H9 (cell line): ENCODE data around the gene SCRG1. TPM values are rescaled to one million over a fixed set of nuclear protein-coding genes. Genes with fewer than 3 reads are reported as not detected.

Experiments used
- DNase-seq: peaks from one replicate; pipeline ENCODE4 v3.0.0-alpha.2; 2017
- H2AFZ ChIP-seq: one replicate; pipeline ENCODE4 v1.6.1; 2013; ENCODE audit warnings: mild to moderate bottlenecking, low read length, control low read depth, moderate library complexity
- H2AK5ac ChIP-seq: 2 replicates; pipeline ENCODE4 v1.6.1; 2013; ENCODE audit warnings: low read length, control low read depth, mixed read lengths; ENCODE audit not compliant: insufficient read length
- H2BK120ac ChIP-seq: one replicate; pipeline ENCODE4 v1.6.1; 2013; ENCODE audit warnings: low read depth, mild to moderate bottlenecking, low read length, control low read depth, inconsistent platforms; ENCODE audit not compliant: poor library complexity, severe bottlenecking
- H2BK12ac ChIP-seq: 2 replicates; pipeline ENCODE4 v1.6.1; 2013; ENCODE audit warnings: low read length, control low read depth, mixed read lengths, low read depth; ENCODE audit not compliant: insufficient read length
- H2BK15ac ChIP-seq: 2 replicates; pipeline ENCODE4 v1.6.1; 2013; ENCODE audit warnings: low read depth, low read length, control low read depth
- H2BK20ac ChIP-seq: one replicate; pipeline ENCODE4 v1.6.1; 2013; ENCODE audit warnings: low read depth, mild to moderate bottlenecking, low read length, control low read depth, inconsistent platforms; ENCODE audit not compliant: poor library complexity, severe bottlenecking
- H2BK5ac ChIP-seq: 2 replicates; pipeline ENCODE4 v1.6.1; 2013; ENCODE audit warnings: low read length, control low read depth, mixed read lengths; ENCODE audit not compliant: insufficient read length
- H3K14ac ChIP-seq: 2 replicates; pipeline ENCODE4 v1.6.1; 2013; ENCODE audit warnings: low read length, control low read depth; ENCODE audit not compliant: insufficient read depth
- H3K18ac ChIP-seq: 2 replicates; pipeline ENCODE4 v1.6.1; 2013; ENCODE audit warnings: low read depth, mild to moderate bottlenecking, mixed read lengths, low read length, control low read depth; ENCODE audit not compliant: insufficient read length
- H3K23ac ChIP-seq: 2 replicates; pipeline ENCODE4 v1.6.1; 2013; ENCODE audit warnings: low read length, control low read depth, mixed read lengths, low read depth; ENCODE audit not compliant: insufficient read length
- H3K23me2 ChIP-seq: 2 replicates; pipeline ENCODE4 v1.6.1; 2013; ENCODE audit warnings: low read depth, mild to moderate bottlenecking, mixed read lengths, low read length, control low read depth; ENCODE audit not compliant: insufficient read length, poor library complexity, severe bottlenecking
- H3K27ac ChIP-seq: 2 replicates; pipeline ENCODE4 v1.5.1; 2013; ENCODE audit warnings: low read length, control low read depth, mixed read lengths, low read depth; ENCODE audit not compliant: insufficient read length
- H3K27me3 ChIP-seq: 2 replicates; pipeline ENCODE4 v1.6.1; 2013; ENCODE audit warnings: low read length, control low read depth, inconsistent platforms; ENCODE audit not compliant: insufficient read depth
- H3K4ac ChIP-seq: 2 replicates; pipeline ENCODE4 v1.6.1; 2013; ENCODE audit warnings: low read depth, mild to moderate bottlenecking, control low read depth, inconsistent platforms, low read length, moderate library complexity
- H3K4me1 ChIP-seq: 2 replicates; pipeline ENCODE4 v1.6.1; 2013; ENCODE audit warnings: low read length, control low read depth, inconsistent platforms; ENCODE audit not compliant: insufficient read depth
- H3K4me2 ChIP-seq: 2 replicates; pipeline ENCODE4 v1.6.1; 2013; ENCODE audit warnings: low read length, control low read depth, mixed read lengths; ENCODE audit not compliant: insufficient read length, insufficient read depth
- H3K56ac ChIP-seq: 2 replicates; pipeline ENCODE4 v1.6.1; 2013; ENCODE audit warnings: low read depth, mild to moderate bottlenecking, mixed read lengths, low read length, control low read depth; ENCODE audit not compliant: insufficient read length
- H3K79me1 ChIP-seq: 2 replicates; pipeline ENCODE4 v1.6.1; 2013; ENCODE audit warnings: low read depth, mild to moderate bottlenecking, moderate library complexity, low read length, control low read depth, inconsistent platforms; ENCODE audit not compliant: insufficient read depth, poor library complexity, severe bottlenecking
- H3K79me2 ChIP-seq: 2 replicates; pipeline ENCODE4 v1.6.1; 2013; ENCODE audit warnings: low read length, control low read depth, inconsistent platforms; ENCODE audit not compliant: insufficient read depth
- H3K9ac ChIP-seq: 2 replicates; pipeline ENCODE4 v1.6.1; 2013; ENCODE audit warnings: low read length, control low read depth, mixed read lengths; ENCODE audit not compliant: insufficient read length; ENCODE audit errors: extremely low read depth
- H3K9me3 ChIP-seq: one replicate; pipeline ENCODE4 v1.6.1; 2013; ENCODE audit warnings: low read depth, low read length, inconsistent platforms; ENCODE audit not compliant: control insufficient read depth
- H3T11ph ChIP-seq: one replicate; pipeline ENCODE4 v1.6.1; 2013; ENCODE audit warnings: mild to moderate bottlenecking, low read length, control low read depth, inconsistent platforms
- H4K20me1 ChIP-seq: one replicate; pipeline ENCODE4 v1.6.1; 2013; ENCODE audit not compliant: control insufficient read depth, insufficient read length, insufficient read depth
- H4K5ac ChIP-seq: 2 replicates; pipeline ENCODE4 v1.6.1; 2013; ENCODE audit warnings: low read depth, mild to moderate bottlenecking, mixed read lengths, low read length, control low read depth; ENCODE audit not compliant: insufficient read length
- H4K8ac ChIP-seq: replicated peaks from 2 replicates; pipeline ENCODE4 v1.6.1; 2013; ENCODE audit warnings: low read length, control low read depth, mixed read lengths, low read depth; ENCODE audit not compliant: insufficient read length
- H4K91ac ChIP-seq: 2 replicates; pipeline ENCODE4 v1.6.1; 2013; ENCODE audit warnings: low read depth, mild to moderate bottlenecking, moderate library complexity, mixed read lengths, low read length, control low read depth; ENCODE audit not compliant: insufficient read length
- H3K27ac Mint-ChIP-seq, 3 experiments: 2 replicates in 2 of 3; 3 replicates in 1 of 3; pipeline ENCODE4 v1.8.0; 2020 to 2021; ENCODE audit warnings: mixed read lengths in 3 of 3, mild to moderate bottlenecking in 1 of 3, moderate library complexity in 1 of 3
- H3K27me3 Mint-ChIP-seq: 2 replicates; pipeline ENCODE4 v1.8.0; 2021; ENCODE audit warnings: low read depth, mild to moderate bottlenecking, moderate library complexity, mixed read lengths
- H3K36me3 Mint-ChIP-seq, 3 experiments: 2 replicates in 2 of 3; 3 replicates in 1 of 3; pipeline ENCODE4 v1.8.0; 2020 to 2021; ENCODE audit warnings: low read depth in 3 of 3, mixed read lengths in 3 of 3; ENCODE audit not compliant: insufficient read depth in 1 of 3
- H3K4me1 Mint-ChIP-seq, 2 experiments: 2 replicates each; pipeline ENCODE4 v1.8.0; 2020; ENCODE audit warnings: mixed read lengths in 2 of 2
- H3K4me3 Mint-ChIP-seq, 2 experiments: 2 replicates in 1 of 2; 3 replicates in 1 of 2; pipeline ENCODE4 v1.8.0; 2020 to 2021; ENCODE audit warnings: mild to moderate bottlenecking in 2 of 2, mixed read lengths in 2 of 2, moderate library complexity in 1 of 2
- H3K9me3 Mint-ChIP-seq, 2 experiments: 2 replicates in 1 of 2; 3 replicates in 1 of 2; pipeline ENCODE4 v1.8.0; 2020; ENCODE audit warnings: mild to moderate bottlenecking in 2 of 2, mixed read lengths in 2 of 2, moderate library complexity in 1 of 2
- WGBS: extraction: QIAGEN DNeasy Blood & Tissue Kit; methylation state at CpG from one replicate; pipeline ENCODE4 v1.1.7; 2013; ENCODE audit warnings: missing lambda C conversion rate, low lambda C conversion rate, mixed read lengths; ENCODE audit not compliant: insufficient read length; ENCODE audit errors: extremely low coverage; 5-methylcytosine and 5-hydroxymethylcytosine counted together
- total RNA-seq: library from RNA; stranded (reverse); gene quantifications from 2 replicates; pipeline ENCODE4 v1.2.1, GENCODE V29; 2021
- TF ChIP-seq, protein P1 (sequence below): fragments of 200-600 bp; sonication (generic); conservative IDR thresholded peaks from 3 replicates; pipeline ENCODE4 v1.8.0; 2021; ENCODE audit warnings: antibody characterized with exemption, mild to moderate bottlenecking

Gene SCRG1
- total RNA-seq, 1 experiment from 2014 or later: not detected

DNA sequence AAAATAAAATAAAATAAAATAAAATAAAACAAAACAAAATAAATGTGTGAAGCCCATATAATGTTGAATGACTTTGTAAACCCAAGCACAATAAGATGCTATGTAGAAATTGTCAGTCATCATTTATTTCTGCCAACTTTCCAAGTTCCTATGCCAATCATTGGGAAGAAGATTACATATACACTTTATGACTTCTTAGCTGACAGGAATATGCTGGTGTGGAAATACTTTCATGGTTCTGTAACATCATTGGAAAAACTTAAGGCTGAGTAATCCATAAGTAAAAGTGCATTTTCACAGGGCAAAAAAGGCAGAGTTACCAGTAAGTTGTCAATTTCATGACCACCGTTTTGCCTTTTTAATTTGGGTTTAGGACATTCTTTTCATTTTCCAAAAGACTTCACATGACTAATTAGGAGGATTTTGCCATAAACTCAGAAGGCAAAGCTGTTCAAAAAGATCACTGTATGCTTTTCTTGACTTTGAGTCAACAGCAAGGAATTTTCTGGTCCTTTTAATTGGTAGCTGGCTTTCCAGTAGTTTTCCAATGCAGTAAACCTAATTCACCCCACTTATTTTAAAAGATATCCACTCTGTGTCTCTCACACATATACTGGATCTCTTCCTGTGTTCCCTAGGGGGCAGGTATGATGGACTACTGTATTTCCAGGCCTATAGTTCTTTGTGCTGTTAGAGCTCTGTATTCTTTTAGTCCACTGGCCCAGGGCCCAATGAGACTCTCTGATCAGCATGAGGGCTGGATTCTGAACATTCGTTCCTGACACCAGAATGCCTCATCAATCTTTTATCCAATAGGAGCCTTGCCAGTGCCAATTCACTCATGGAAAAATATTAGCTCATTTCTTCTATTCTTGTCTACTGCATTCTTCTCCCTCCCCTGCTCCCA is 26.2 kb upstream of the SCRG1 start:
- H4K8ac ChIP-seq: no peak overlapping the region
- no peak overlapping the region for H3K18ac ChIP-seq
- H3K23me2 ChIP-seq: no peaks in the 10 kb centered on the region
- H4K91ac ChIP-seq: no peak overlapping the region
- no peaks in the 10 kb centered on the region for H3K36me3 Mint-ChIP-seq
- no peaks in the 10 kb centered on the region for H3K27me3 Mint-ChIP-seq
- H3K4me1 Mint-ChIP-seq: no peaks in the 10 kb centered on the region; a peak in 1 of 4 replicates
- no peak overlapping the region for H3K14ac ChIP-seq
- H3K79me2 ChIP-seq: no peaks in the 10 kb centered on the region
- no peak overlapping the region for H4K5ac ChIP-seq
- no peak overlapping the region for H3T11ph ChIP-seq
- no peak overlapping the region for H2BK15ac ChIP-seq
- no peaks in the 10 kb centered on the region for H3K4me1 ChIP-seq
- no peak overlapping the region for H2AFZ ChIP-seq
- no peak overlapping the region for H2BK120ac ChIP-seq
- H3K9me3 ChIP-seq: no peaks in the 10 kb centered on the region
- no peaks in the 10 kb centered on the region for H3K79me1 ChIP-seq
- no CpG with 5 or more reads among the region's 2 CpGs for WGBS
- H2BK20ac ChIP-seq: no peak overlapping the region
- H2BK5ac ChIP-seq: no peak overlapping the region
- no peak overlapping the region for H3K23ac ChIP-seq
- H3K27ac Mint-ChIP-seq: no peak overlapping the region
- H3K27me3 ChIP-seq: no peaks in the 10 kb centered on the region
- H3K9ac ChIP-seq: no peak overlapping the region
- H4K20me1 ChIP-seq: no peaks in the 10 kb centered on the region
- H3K4ac ChIP-seq: no peak overlapping the region
- no peak for DNase-seq
- TF ChIP-seq, protein P1, sequence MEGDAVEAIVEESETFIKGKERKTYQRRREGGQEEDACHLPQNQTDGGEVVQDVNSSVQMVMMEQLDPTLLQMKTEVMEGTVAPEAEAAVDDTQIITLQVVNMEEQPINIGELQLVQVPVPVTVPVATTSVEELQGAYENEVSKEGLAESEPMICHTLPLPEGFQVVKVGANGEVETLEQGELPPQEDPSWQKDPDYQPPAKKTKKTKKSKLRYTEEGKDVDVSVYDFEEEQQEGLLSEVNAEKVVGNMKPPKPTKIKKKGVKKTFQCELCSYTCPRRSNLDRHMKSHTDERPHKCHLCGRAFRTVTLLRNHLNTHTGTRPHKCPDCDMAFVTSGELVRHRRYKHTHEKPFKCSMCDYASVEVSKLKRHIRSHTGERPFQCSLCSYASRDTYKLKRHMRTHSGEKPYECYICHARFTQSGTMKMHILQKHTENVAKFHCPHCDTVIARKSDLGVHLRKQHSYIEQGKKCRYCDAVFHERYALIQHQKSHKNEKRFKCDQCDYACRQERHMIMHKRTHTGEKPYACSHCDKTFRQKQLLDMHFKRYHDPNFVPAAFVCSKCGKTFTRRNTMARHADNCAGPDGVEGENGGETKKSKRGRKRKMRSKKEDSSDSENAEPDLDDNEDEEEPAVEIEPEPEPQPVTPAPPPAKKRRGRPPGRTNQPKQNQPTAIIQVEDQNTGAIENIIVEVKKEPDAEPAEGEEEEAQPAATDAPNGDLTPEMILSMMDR: no peak
- H3K4me2 ChIP-seq: no peak overlapping the region
- no peak overlapping the region for H3K4me3 Mint-ChIP-seq
- H3K27ac ChIP-seq: no peak overlapping the region
- no peak overlapping the region for H2AK5ac ChIP-seq
- H3K9me3 Mint-ChIP-seq: no peaks in the 10 kb centered on the region; a peak in 1 of 5 replicates
- no peak overlapping the region for H2BK12ac ChIP-seq
- no peak overlapping the region for H3K56ac ChIP-seq
